GM12873 (cell line): ENCODE results near the gene PTGR2.

Source experiments
- CTCF ChIP-seq: IDR thresholded peaks from 2 replicates; pipeline ENCODE4 v1.5.1; 2012; ENCODE audit warnings: low read depth, mild to moderate bottlenecking, moderate library complexity, low read length, control low read depth; ENCODE audit not compliant: insufficient read depth; ENCODE audit errors: missing control alignments

The PTGR2 gene

GRCh38 chr14:73814153-73814552 is 37.5 kb upstream of the PTGR2 start:
- TF ChIP-seq CTCF: no peak

- TF ChIP-seq CTCF: no peak
Observed at GRCh38 chr14:73815849-73816248, 35.8 kb upstream of the PTGR2 start.

DNA sequence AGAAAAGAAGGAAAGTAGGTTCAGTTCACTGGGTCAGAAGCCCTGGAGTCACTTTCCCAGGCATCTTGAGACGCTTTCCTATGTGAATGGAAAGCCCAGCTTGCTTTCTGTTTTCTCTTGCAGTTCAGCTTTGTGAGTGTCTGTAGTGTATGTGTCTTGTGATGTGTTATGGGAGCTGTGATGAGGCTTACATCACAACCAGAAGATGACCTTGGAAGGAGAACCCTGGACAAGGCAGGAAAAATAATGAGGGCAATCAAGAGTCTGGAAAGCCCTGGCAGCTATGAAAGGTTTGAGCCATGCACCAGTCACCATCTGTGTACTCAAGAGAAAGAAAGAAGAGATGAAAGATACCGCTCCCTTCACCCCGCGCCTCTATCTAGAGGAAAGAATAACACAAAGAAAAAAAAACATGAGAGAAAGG is 35.2 kb upstream of the PTGR2 start:
- TF ChIP-seq CTCF: no peak

DNA sequence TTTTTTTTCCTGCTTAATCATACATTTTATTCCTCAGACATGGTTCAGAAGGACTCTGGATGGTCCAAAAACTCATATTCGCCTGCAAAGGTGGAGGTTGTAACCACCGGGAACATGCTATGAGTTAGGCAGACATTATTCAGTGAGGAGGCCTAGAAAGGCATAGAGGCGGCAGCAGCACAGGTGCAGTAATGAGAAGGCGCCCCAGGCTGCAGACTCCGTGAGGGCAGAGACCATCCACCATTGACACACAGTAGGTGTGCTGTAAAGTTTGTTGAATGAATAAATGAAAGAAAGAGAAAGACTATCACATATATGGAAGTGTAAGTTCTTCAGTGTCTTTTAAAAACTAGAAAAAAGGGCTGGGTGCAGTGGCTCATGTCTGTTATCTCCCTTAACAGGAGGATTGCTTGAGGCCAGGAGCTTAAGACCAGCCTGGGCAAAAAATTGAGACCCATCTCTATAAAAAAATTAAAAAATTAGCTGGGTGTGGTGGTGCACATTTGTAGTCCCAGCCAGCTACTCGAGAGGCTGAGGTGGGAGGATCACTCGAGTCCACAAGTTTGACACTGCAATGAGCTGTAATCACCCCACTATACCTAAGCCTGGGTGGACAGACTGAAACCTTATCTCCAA is 34.5 kb upstream of the PTGR2 start:
- no peak for TF ChIP-seq CTCF

- no peak for TF ChIP-seq CTCF
Observed at GRCh38 chr14:73818821-73819220, 32.8 kb upstream of the PTGR2 start.

- no peak for TF ChIP-seq CTCF
Observed at GRCh38 chr14:73820631-73821030, 31.0 kb upstream of the PTGR2 start.

- TF ChIP-seq CTCF: no peak
Observed at GRCh38 chr14:73823339-73823885, 28.2 kb upstream of the PTGR2 start.

GRCh38 chr14:73824127-73824526 is 27.5 kb upstream of the PTGR2 start:
- TF ChIP-seq CTCF: no peak
